GM06990 (cell line): ENCODE results near the gene POLR1B.

ENCODE experiments used
- DNase-seq: peaks from one replicate; pipeline ENCODE4 v3.0.0-alpha.2; 2011; ENCODE audit not compliant: insufficient read length; ENCODE audit errors: extremely low read depth
- H3K27me3 ChIP-seq: replicated peaks from 2 replicates; pipeline ENCODE4 v1.6.0; 2011; ENCODE audit warnings: low read length; ENCODE audit not compliant: control insufficient read depth, insufficient read depth
- H3K36me3 ChIP-seq: 2 replicates; pipeline ENCODE4 v1.5.1; 2011; ENCODE audit warnings: low read length; ENCODE audit not compliant: control insufficient read depth, insufficient read depth
- H3K4me3 ChIP-seq: replicated peaks from 2 replicates; pipeline ENCODE4 v1.5.1; 2011; ENCODE audit warnings: low read depth, mild to moderate bottlenecking, control low read depth, low read length
- CTCF ChIP-seq: IDR thresholded peaks from 2 replicates; pipeline ENCODE4 v1.5.1; 2011; ENCODE audit warnings: low read length, control low read depth, mild to moderate bottlenecking, inconsistent platforms; ENCODE audit not compliant: insufficient read depth, poor library complexity, severe bottlenecking

Gene POLR1B

GRCh38 chr2:112585873-112586464 lies 43.7 kb downstream of the POLR1B start:
- TF ChIP-seq CTCF: no peak
- Histone ChIP-seq H3K27me3 (no peaks in the 10 kb centered on the region), H3K4me3 (no peak overlapping the region), H3K36me3 (peaks cover 2% of the 10 kb centered on the region)
- DNase-seq: no peak

GRCh38 chr2:112588611-112589045 lies 46.4 kb downstream of the POLR1B start:
- Histone ChIP-seq H3K27me3 (no peaks in the 10 kb centered on the region), H3K4me3 (no peak overlapping the region), H3K36me3 (peaks cover 2% of the 10 kb centered on the region)
- no peak for TF ChIP-seq CTCF
- DNase-seq: no peak

GRCh38 chr2:112591413-112591812 lies 49.1 kb downstream of the POLR1B start:
- no peak for DNase-seq
- Histone ChIP-seq H3K4me3 (no peak overlapping the region), H3K27me3 (no peaks in the 10 kb centered on the region), H3K36me3 (peaks cover 2% of the 10 kb centered on the region; the same call in 1 of the 2 replicates)
- TF ChIP-seq CTCF: no peak

GRCh38 chr2:112593736-112594135 lies 51.5 kb downstream of the POLR1B start:
- no peak for DNase-seq
- H3K36me3 ChIP-seq: no peaks in the 10 kb centered on the region
- TF ChIP-seq CTCF: no peak
- no peak overlapping the region for H3K4me3 ChIP-seq
- no peaks in the 10 kb centered on the region for H3K27me3 ChIP-seq

- Histone ChIP-seq H3K4me3 (no peak overlapping the region), H3K27me3 (no peaks in the 10 kb centered on the region), H3K36me3 (no peaks in the 10 kb centered on the region)
- TF ChIP-seq CTCF: no peak
- DNase-seq: no peak
Observed at GRCh38 chr2:112597537-112598322, 55.5 kb downstream of the POLR1B start.

GRCh38 chr2:112600634-112601033 lies 58.4 kb downstream of the POLR1B start:
- Histone ChIP-seq H3K27me3 (no peaks in the 10 kb centered on the region), H3K36me3 (no peaks in the 10 kb centered on the region), H3K4me3 (no peak overlapping the region)
- DNase-seq: no peak
- no peak for TF ChIP-seq CTCF
